Neutrophil (primary cell): Measurements from ENCODE around the gene TUBGCP4.

Experiments
- H3K27ac ChIP-seq: fragments of 200-600 bp; sonication (generic); 2 replicates; pipeline ENCODE4 v1.5.1; 2016; ENCODE audit warnings: mild to moderate bottlenecking, moderate library complexity
- H3K27me3 ChIP-seq: fragments of 200-600 bp; sonication (generic); 2 replicates; pipeline ENCODE4 v1.6.0; 2016; ENCODE audit warnings: mild to moderate bottlenecking
- H3K36me3 ChIP-seq: fragments of 200-600 bp; sonication (generic); 2 replicates; pipeline ENCODE4 v1.5.1; 2017
- H3K4me1 ChIP-seq, 2 experiments: fragments of 200-600 bp in 1 of 2; sonication (generic) in 1 of 2; 1 replicate in 1 of 2; 2 replicates in 1 of 2; pipeline versions ENCODE4 v1.5.1 to v1.6.1; 2013 to 2016; ENCODE audit warnings: low read depth in 1 of 2, low read length in 1 of 2, mild to moderate bottlenecking in 1 of 2, moderate library complexity in 1 of 2; ENCODE audit not compliant: control insufficient read depth in 1 of 2, insufficient read depth in 1 of 2
- H3K4me3 ChIP-seq, 2 experiments: fragments of 200-600 bp in 1 of 2; sonication (generic) in 1 of 2; 1 replicate in 1 of 2; 2 replicates in 1 of 2; pipeline ENCODE4 v1.5.1; 2013 to 2016; ENCODE audit warnings: low read depth in 1 of 2, low read length in 1 of 2, mild to moderate bottlenecking in 1 of 2, moderate library complexity in 1 of 2
- H3K9me3 ChIP-seq: fragments of 200-600 bp; sonication (generic); 2 replicates; pipeline ENCODE4 v1.5.1; 2016
- TF ChIP-seq, protein P1 (sequence below): fragments of 200-600 bp; sonication (generic); IDR thresholded peaks from 2 replicates; pipeline ENCODE4 v1.5.1; 2016; ENCODE audit warnings: antibody characterized with exemption

The TUBGCP4 gene, protein sequence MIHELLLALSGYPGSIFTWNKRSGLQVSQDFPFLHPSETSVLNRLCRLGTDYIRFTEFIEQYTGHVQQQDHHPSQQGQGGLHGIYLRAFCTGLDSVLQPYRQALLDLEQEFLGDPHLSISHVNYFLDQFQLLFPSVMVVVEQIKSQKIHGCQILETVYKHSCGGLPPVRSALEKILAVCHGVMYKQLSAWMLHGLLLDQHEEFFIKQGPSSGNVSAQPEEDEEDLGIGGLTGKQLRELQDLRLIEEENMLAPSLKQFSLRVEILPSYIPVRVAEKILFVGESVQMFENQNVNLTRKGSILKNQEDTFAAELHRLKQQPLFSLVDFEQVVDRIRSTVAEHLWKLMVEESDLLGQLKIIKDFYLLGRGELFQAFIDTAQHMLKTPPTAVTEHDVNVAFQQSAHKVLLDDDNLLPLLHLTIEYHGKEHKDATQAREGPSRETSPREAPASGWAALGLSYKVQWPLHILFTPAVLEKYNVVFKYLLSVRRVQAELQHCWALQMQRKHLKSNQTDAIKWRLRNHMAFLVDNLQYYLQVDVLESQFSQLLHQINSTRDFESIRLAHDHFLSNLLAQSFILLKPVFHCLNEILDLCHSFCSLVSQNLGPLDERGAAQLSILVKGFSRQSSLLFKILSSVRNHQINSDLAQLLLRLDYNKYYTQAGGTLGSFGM

DNA sequence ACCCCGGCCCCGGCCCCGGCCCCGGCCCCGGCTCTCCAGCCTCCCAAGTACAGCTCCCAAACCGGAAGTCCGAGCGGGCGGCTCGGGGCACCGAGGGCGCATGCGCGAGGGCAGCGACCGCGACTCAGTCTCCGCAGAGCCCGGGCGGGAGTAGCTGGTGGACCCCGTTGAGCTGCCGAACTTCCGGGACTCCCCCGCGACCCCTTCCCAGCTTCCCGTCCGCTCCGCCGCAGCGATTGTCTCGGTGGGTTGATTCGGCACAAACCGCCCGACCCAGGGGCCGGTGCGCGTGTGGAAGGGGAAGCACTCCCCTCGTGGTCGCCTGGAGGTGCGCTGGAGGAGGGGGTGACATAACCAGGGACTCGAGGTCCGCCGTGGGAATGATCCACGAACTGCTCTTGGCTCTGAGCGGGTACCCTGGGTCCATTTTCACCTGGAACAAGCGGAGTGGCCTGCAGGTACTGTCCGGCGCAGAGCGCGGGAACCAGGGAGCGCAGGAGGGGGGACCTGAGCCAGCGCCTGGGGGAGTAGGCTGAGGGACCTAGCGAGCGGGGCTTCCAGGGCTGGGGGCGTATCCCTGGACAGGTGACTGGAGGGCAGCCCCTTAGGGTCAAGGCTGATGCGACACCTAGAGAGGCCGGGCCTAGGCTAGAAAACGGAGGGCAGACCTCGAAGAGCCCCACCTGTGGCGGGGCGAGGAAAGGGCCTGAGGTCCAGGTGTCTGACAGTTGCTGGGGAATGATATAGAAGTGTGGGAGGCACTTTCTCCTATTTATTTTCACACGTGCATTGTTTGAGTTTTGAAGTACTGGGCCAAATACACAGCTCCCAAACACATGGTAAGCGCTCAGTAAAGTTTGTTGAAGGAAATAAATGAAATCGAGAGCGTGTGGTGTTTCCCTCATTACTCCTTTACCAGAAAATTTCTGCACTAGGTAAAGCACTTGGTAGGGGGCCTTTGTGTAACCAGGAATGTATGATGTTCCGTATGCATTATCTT, at the start of gene TUBGCP4, which contains the start of gene ZSCAN29:
Gene TUBGCP4, plus strand, starts transcription at position 127 of the 1,000 bp plus-strand sequence. Its CDS starts 254 bp downstream, at position 381.
Gene ZSCAN29, minus strand, starts transcription at position 69 of the 1,000 bp plus-strand sequence. CDS start 1,130 bp downstream, outside the sequence.
- Histone ChIP-seq H3K9me3 (no peaks in the 10 kb centered on the region), H3K4me3 (peak within 1 kb of the TSS; percentile 85 to 95), H3K4me1 (peaks cover 14 to 15% of the 10 kb centered on the region in 2 experiments), H3K36me3 (peaks cover 12% of the 10 kb centered on the region), H3K27me3 (no peaks in the 10 kb centered on the region), H3K27ac (peak within 1 kb of the TSS; percentile 60)
- TF ChIP-seq, protein P1, sequence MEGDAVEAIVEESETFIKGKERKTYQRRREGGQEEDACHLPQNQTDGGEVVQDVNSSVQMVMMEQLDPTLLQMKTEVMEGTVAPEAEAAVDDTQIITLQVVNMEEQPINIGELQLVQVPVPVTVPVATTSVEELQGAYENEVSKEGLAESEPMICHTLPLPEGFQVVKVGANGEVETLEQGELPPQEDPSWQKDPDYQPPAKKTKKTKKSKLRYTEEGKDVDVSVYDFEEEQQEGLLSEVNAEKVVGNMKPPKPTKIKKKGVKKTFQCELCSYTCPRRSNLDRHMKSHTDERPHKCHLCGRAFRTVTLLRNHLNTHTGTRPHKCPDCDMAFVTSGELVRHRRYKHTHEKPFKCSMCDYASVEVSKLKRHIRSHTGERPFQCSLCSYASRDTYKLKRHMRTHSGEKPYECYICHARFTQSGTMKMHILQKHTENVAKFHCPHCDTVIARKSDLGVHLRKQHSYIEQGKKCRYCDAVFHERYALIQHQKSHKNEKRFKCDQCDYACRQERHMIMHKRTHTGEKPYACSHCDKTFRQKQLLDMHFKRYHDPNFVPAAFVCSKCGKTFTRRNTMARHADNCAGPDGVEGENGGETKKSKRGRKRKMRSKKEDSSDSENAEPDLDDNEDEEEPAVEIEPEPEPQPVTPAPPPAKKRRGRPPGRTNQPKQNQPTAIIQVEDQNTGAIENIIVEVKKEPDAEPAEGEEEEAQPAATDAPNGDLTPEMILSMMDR = peak; percentile 14

DNA sequence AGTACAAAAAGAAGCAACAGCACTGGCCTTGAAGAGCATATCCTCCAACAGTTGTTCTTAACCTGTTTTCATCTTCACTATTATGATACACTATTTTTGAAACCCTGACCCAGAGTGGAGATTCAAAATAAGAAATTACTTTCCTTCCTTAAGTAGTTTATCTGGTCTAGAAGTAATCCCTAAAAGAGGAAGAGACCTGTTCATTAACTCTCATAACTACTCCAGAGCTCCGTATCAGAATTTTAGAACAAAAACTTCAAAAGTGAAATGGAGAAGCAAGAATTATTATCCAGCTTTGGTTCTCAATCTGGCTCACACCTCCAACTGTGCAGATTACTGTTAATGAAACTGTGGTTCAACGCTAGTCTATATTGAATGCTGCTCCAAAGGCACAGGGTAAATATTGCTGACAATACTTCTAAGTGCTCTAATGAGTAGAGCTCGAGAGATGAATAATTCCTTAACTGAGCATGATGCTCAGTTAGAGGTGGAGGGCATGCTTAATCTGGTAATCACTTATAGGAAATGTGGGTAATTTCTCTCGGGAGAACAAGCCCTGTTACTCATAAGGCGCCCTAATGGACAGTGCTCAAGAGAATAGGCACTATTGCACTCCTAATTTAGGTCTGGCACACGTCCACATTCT, 45.7 kb upstream of the TUBGCP4 start:
- H3K36me3 ChIP-seq = no peaks in the 10 kb centered on the region
- H3K27me3 ChIP-seq = peaks cover 16% of the 10 kb centered on the region
- TF ChIP-seq, protein P1 = no peak

DNA sequence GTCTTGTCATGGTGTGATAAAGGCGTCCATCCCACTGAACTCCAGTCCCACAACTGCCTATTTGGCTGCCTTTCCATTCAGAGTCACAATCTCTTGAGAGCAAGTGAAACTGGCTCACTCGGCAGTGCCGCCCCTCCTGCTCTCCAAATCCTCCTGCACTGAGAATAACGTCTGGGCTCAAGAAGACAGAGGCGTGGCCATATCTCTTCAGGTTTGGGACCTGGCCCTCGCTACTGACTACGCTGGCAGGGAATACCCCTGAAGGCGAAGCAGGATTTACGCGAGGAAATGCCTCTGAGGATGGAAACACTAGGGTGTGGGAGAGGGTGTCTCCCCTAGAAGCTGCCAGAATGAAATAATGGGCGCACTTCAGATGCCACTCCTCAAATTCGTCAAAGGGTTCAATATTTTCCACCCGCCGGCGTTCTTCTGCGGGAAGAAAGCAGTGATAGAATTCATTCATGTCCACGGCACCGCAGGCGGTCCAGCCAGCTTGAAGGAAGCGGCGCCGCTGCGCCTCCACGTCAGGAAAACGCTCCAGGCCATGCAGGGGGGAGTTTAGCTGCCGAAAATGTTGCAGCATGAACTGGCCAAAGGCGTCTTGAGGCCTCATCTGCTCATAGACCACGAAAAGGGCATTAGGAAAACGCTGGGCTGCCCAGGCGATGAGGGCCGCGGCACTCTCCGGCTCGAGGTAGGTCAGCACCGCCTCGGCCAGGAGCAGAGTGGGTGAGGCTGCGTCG, 41.5 kb upstream of the TUBGCP4 start:
- H3K9me3 ChIP-seq = no peaks in the 10 kb centered on the region
- H3K36me3 ChIP-seq = no peaks in the 10 kb centered on the region
- H3K27ac ChIP-seq = peak overlapping the region; percentile 90
- peaks cover 17 to 18% of the 10 kb centered on the region in 2 experiments for H3K4me1 ChIP-seq
- no peaks in the 10 kb centered on the region for H3K27me3 ChIP-seq
- peak overlapping the region; percentile 96 for H3K4me3 ChIP-seq
- TF ChIP-seq, protein P1 = no peak

More for the DNA sequence above, 45.7 kb upstream of the TUBGCP4 start:
- Histone ChIP-seq H3K9me3 (no peaks in the 10 kb centered on the region), H3K27ac (no peak overlapping the region), H3K4me1 (peaks cover 11 to 12% of the 10 kb centered on the region in 2 experiments), H3K4me3 (no peak overlapping the region)

DNA sequence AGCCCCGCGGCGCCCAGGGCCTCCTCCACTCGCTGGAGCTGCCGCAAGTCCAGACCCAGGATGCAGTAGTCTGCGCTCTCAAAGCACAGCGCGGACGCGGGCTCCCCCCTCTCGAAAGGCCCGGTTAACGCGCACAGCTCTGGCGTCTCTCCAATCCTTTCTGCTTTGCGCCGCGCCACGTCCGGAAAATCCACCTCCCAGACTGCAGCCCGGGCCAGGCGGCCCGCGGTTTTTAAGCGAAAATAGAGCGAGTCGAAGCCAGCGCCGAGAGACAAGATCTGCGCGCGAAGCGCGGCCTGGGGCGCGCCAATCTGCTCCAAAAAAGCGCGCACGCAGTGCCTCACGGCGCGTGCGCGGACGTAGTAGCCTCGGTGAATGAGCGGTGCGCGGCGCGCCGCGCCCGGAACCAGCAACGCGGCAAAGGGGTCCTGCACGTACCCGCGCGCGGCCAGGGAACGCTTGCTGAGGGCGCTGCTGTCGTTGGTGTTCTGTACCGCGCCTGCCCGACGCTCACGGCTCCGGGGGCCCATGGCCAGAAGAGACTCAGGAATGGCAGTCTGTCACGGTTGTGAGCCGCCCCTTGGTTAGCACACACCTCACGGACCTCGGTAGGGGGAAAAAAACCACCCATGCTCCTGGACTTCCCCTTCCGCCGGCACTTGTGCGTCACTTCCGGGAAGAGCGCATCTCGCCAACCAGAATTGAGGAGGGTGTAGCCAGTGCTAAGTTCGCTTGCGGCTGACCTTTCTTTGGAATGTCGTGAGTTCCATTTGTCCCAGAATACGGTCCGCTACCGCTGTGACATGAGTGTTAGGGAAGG, 40.7 kb upstream of the TUBGCP4 start, which contains the start of gene LCMT2:
Gene LCMT2, minus strand, starts transcription at position 614 of the 820 bp plus-strand sequence. Its CDS starts 84 bp downstream, at position 530.
- TF ChIP-seq, protein P1 = peak; percentile 15
- H3K9me3 ChIP-seq = no peaks in the 10 kb centered on the region
- H3K27me3 ChIP-seq = no peaks in the 10 kb centered on the region

More for the DNA sequence above, 40.7 kb upstream of the TUBGCP4 start, which contains the start of gene LCMT2:
- Histone ChIP-seq H3K27ac (peak within 1 kb of the TSS; percentile 90), H3K36me3 (no peaks in the 10 kb centered on the region), H3K4me1 (peaks cover 17 to 18% of the 10 kb centered on the region in 2 experiments), H3K4me3 (peak within 1 kb of the TSS; percentile 96)
